HPDE6-E6E7 (cell line): ENCODE results near the gene ORAI2.

ENCODE experiments used
- DNase-seq: peaks from one replicate; pipeline ENCODE4 v3.0.0; 2011; ENCODE audit warnings: missing footprints; ENCODE audit errors: extremely low spot score

Gene ORAI2

DNA sequence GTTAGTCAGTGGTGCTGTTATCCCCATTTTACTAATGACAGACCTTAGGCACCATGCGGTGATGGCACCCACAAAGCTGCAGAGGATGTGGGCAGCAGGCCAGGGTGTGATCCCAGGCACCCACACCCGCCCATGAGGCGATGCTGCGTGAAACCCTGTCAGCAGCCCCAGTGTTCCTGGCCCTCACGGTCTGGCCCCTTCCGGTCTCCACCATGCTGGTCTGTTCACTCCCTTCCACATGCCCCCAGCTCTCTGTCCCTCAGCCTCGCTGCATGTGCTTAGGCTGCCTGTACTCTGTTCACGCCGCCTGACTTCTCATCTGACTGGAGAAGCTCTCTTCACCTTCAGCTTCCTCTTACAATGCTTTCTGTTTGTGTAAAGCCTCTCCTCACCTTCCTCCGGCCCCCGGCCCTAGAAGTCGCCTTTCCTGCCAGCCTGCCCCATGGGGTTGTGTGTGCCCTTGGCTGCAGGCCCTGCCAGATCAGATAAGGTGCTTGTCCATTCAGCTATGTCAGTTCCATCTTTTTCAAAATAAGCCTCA is 17.6 kb upstream of the ORAI2 start:
- no peak for DNase-seq

DNA sequence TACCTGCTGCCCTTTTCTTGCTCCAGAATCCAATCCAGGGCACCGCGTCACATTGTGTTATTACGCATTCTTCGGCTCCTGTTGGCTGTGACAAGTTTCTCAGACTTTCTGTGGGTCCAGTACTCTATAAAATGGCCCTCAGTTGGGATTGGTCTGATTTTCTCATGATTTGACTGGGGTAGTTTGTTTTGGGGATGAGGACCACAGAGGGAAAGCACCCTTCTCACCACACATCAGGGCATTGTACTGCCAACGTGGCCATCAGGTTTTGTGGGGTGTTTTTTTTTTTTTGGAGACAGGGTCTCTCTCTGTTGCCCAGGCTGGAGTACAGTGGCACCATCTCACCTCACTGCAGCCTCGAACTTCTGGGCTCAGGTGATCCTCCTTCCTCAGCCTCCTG is 17.0 kb upstream of the ORAI2 start:
- DNase-seq = no peak

DNA sequence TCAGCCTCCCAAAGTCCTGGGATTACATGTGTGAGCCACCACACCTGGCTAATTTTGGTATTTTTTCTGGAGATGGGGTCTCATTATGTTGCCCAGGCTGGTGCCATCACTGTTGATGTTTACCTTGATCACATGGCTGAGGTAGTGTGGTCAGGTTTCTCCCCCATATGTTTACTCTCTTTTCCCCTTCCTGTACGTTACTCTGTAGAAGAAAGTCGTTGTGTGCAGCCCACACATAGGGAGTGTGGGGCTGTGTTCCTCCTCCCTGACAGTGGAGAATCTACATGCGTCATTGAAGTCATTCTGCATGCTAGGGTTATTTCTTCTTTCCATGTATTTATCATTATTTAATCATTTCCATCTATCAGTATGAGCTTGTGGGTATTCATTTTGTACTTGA is 16.3 kb upstream of the ORAI2 start:
- DNase-seq = no peak

DNA sequence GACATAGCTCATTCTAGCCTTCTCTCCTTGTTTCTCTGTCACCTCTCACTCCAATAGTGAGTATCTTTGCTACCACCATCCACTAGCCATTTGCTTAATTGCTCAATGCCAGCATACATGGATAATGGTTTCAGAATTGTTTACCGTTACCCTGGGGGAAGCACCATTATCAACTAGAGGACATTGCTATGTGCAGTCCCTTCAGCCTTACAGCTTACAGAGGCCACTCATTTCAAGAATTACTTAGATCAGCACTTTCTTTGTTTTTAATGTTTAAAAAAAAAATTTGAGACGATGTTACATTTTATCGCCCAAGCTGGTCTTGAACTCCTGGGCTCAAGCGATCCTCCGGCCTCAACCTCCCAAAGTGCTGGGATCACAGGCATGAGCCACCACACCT is 14.8 kb upstream of the ORAI2 start:
- no peak for DNase-seq

DNA sequence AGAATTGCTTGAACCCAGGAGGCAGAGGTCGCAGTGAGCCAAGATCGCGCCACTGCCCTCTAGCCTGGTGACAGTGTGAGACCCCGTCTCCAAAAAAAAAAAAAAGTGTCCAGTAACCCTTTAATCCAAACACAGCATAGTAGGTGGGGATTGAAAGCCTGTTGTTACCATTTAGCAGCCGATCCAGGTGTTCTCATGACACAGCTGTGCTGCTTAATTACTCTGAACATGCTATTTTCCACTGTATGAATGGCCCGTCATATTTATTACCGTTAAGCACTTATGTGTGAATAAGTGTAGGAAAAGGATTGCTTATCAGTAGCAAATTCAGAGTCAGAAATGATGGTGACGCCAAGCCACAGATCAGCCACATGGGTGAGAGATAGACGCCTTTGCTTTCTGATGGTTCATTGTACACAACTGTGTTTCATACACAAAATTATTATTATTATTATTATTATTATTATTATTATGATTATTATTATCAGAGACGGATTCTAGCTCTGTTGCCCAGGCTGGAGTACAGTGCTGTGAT is 11.6 kb upstream of the ORAI2 start:
- no peak for DNase-seq

DNA sequence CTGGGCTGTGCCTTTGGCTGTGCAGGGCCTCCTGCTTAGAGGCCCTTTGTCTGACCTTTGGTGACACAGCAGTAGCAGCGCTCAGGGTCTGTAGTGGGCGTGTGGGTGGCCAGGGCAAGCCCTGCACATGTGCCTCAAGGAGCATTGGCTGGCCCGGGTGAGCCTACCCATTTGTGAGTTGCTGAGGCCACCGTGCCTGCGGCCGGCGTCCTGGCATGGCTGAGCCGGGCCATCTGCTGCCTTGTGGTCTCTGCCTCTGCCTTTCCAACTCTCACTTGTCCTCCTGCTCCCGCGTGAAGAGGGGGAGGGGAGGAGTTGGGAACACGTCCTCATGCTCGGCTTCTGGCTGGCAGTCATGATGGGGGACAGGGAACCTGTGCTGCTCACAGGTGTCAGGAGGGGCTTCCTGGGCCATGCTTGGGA is 9.2 kb upstream of the ORAI2 start:
- no peak for DNase-seq

DNA sequence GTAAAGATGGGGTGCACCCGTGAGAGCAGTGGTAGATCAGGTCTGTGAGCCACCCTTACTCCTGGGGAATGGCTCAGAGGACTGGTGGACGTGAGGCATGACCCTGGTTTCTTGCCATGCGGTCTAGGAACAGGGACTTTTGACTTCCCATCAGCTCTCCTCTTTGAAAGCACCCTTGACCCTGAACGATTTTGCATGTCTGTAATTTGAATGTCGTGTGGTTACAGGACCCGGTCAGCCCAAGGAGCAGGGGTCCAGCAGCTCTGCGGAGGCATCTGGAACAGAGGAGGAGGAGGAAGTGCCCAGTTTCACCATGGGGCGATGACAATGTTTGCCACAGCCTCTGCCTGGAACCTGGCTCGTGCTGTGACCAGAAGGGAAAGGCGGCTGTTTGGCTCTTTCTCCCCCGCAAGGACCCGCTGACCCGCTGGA is 8.6 kb upstream of the ORAI2 start:
- DNase-seq = no peak

DNA sequence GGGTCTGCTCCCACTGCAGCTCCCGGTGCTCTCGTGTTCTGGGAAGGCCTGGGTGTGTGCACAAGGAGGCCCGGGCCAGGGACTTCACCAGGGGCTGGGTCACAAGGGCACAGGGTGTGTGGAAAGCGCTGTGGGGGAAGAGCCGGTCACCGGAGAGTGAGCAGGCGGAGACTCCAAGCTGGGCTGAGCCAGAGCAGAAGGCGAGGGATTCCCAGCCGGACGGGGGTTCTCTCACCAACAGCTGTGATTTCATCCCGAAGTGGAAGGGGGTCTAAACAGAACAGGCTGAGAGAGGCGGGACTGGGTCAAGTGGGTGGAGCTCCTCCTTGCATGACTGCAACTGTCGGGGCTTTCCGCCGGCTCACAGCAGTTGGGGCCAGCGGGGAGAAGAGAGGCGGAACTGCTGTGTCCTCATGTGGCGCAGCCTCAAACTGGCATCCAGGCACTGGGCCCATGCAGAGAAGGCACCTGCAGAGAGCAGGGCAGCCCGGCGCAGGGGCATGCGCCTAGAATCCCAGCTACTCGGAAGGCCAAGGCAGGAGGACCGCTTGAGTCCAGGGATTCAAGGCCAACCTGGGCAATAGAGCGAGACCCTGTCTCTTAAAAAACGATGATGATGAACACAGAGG is 7.6 kb upstream of the ORAI2 start:
- DNase-seq = no peak

DNA sequence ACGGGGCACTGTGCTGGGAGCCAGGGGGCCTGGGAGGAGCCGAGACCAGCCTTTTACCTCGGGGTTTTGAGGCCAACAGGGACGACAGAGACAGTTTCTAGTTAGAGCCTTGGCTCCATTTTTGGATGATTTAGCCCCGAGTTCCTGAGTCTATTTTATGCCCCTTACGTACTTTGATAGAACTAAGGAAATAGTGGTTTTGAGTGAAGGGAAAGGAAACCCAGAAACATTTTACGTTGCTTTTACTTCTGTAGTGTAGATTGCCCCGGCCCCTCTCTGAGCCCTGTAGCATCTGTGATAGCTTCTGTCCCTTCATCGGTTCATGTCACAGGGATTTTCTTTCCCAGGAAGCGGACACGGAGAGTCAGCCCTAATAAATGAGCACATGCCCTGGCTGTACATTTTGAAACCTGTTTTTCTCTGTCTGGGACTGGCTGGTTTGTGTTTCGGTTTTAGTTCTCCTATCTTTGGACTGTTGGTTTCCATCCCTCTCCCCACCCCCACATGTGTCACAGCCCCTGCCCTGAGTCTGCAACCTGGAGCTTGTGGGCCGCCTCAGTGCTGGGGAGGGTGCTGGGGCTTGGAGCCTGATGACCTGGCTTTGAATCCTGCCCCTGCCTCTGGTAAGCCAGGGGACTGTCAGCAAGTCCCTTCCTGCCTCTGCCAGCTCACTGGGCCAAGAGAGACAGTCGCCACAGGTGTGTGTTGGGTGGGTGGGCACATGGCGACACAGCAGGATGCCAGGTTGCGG is 6.9 kb upstream of the ORAI2 start:
- no peak for DNase-seq

DNA sequence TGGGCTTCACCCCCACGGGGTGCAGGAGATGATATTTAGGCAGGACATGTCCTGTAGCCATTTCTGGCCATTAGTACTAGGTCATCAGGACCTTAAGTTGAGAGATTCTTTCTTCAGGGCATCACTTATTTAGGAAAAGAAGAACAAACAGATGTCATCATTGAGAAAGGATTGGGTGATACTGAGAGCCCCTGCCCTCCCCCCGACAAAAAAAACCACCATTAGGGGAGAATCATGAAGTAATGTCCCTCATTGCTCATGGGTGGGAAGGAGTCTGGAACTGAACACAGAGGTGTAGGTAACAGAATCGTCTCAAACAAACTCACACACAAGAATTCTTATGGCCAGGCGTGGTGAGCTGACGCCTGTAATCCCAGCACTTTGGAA is 6.4 kb upstream of the ORAI2 start:
- no peak for DNase-seq

DNA sequence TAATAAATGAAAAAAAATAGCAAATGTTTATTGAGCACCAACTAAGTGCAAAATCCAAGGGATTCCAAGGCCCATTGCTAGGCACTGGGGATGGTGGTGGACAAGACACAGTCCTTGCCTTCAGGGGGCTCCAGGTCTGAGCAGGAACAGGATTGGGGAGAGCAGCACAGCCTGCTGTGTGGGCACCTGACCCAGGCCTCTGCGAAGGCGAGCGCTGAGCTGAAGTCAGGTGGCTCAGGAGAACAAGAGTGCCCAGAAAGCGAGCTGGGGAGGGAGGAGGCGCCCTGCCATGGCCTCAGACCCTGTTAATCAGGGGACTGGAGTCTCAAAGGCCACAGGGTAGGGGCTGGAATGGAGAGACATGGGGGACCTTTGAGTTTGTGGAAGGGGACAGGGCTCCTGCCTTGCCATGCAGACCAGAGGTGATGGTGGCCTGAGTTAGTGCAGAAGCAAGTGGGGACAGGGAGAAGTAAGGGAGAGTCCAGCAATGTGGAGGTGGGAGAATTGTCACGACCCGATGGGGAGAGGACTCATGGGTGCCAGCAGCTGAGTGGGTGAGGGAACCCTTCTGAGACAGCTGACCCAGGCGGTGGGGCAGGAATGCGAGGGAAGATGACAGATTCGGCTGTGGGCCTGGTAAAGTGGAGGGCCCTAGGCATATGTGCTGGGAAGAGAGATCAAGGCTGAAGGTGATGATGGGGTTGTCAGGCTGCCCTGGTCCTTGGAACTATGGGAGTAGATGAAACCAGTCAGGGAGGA is 4.1 kb upstream of the ORAI2 start:
- no peak for DNase-seq

DNA sequence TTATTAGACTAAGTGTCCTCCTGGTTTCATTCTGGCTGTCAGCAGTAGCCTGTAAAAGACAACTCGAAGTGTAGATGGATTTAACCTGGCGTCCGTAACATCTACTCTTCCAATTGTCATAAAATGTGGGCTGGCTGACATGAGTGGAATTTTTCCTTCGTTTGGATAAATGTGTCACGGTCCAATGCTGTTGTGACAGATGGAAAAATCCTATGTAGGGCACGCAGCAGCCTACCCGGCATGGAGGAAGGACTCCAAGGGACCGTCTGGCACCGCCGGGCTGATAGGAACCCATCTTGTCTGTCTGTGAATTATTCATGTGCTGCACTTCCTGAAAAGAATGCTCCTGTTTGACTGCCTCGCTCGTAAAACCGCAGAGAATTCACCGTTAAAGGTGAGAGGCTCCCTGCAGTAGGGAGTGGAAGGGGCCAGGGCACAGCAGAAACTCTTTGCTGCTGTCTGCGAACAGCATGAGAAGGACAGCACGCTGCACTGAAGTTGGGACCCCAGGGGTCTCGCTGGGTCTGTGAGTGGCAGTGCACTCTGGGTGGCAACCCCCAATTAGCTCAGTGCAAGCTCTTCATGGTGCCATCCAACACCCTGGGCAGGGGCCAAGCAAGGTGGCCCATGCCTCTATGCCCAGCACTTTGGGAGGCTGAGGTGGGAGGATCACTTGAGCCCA is 1.6 kb upstream of the ORAI2 start:
- DNase-seq = no peak

DNA sequence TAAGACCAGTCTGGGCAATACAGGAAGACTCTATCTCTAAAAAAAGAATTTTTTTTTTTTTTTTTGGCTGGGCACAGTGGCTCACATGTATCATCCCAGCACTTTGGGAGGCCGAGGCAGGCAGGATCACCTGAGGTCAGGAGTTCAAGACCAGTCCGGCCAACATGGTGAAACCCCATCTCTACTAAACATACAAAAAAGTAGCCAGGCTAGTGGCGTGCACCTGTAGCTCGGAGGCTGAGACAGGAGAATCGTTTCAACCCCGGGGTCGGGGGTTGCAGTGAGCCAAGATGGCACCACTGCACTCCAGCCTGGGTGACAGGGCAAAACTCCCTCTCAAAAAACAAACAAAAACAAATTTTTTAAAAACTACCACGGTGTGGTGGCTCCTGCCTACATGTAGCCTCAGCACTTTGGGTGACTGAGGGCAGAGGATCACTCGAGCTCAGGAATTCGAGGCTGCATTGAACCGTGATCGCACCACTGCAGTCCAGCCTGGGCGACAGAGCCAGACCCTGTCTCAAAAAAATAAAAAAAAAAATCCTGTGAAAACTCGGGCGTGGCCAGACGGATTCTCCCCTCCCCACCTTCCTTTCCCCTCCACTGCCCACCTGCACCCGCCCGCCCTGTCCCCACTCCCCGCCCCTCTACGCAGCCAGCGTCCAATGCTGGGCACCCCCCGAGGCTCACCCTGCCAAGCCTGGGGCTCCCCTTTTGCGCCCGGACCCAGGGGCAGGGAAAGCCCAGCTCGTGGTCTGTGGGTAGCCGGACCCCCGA is 745 bp upstream of the ORAI2 start:
- no peak for DNase-seq

DNA sequence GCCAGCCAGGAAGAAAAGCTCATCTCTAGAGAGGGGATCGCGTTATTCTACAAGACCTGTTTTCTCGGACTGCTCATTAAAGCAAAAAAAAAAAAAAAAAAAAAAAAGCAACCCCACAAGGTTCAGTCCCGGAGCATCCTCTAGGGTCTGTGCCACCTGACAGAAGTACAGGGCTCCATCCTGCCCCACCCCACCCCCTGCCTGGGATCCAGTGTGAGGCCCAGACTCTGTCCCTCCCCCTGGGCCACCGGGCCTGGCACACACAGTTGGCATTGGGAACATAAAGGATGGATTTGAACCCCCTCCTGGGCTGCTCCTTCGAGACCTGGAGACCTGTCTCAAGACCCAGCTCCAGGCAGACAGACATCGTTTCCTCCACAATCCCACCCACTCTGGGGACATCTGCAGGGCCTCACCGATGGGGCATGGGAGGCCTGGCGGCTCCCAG is 688 bp downstream of the ORAI2 start:
- DNase-seq = no peak

DNA sequence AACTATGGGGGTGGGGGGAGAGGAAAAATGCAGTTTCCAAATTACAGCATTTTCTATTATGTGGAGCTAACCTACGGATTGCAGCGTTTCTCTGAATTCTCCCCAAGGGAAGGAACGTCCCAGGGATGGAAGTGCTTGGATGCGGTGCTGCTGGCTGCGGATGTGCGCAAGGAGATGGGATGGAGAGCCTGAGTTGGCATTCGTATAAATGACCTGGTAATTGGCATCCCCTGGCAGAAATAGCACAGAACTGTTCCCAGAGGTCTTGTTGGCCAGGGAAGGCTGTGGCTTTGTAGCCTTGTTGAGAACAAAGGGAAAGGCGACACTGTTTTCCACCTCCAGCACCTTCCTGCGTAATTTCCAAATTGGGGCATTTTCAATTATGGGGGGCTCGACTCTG is 2.7 kb downstream of the ORAI2 start:
- no peak for DNase-seq

DNA sequence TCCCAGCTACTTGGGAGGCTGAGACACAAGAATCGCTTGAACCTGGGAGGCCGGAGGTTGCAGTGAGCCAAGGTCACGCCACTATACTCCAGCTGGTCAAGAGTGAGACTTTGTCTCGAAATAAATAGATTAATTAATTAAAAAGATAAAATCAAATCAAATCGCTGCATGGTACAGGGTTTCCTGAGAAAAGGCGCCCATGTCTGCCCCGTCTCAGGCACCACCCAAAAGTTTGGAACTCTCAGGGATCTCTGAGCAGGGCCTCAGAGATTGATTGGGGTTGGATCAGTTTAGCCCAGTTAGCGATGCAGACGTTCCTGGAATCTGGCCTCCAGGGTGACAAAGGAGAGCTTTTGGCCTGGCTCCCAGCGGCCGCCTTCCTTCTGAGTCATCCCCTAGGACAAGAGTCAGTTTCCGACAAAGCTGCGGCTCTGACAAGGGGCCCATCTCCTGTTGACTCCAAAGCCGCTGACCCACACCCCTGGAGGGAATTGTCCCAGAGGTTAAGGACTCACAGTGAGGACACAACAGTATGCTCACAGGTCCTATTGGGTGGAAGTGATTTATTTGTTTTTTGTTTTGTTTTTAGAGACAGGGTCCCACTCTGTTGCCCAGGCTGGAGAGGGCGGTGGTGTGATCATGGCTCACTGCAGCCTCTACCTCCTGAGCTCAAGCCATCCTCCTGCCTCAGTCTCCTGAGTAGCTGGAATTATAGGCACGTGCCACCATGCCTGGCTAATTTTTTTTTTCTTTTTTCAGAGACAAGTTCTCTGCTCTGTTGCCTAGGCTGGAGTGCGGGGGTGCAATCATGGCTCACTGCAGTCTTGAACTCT is 6.8 kb downstream of the ORAI2 start:
- peak; percentile 88 for DNase-seq

DNA sequence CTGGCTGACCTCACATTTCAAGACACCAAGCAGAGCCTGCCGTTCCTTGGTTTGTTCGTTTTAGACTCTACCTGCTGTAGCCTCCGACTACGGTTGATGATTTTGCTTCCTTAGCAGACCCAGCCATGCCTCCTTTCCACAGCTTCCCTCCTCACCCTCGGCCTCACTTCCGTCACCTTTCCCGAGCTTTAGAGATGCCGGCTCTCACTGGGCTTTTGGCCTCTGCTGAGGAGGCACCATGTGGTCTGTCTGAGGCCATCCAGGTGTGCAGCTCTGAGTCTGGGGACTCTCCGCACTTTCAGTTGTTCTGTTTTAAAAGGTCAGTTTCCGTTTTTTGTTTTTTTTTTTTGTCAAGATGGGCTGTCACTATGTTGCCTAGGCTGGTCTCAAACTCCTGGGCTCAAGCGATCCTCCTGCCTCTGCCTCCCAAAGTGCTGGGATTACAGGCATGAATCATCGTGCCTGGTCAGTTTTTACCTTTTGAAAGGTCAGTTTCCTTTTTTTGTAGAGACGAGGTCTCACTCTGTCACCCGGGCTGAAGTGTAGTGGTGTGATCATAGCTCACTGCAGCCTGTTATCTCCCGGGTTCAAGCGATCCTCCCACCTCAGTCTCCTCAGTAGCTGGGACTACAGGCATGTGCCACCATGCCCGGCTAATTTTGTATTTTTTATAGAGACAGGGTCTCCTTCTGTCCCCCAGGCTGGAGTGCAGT is 11.7 kb downstream of the ORAI2 start:
- DNase-seq = no peak

DNA sequence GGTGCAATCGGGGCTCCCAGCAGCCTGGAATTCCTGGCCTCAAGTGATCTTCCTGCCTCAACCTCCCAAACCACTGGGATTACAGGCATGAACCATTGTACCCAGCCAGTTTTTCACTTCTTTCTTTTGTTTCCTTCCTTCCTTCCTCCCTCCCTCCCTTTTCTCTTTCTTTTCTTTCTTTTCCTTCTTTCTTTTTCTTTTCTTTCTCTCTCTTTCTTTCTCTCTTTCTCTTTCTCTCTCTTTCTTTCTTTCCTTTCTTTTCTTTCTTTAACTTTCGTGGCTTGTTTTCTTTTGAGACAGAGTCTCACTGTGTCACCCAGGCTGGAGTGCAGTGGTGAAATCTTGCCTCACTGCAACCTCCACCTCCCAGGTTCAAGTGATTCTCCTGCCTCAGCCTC is 12.3 kb downstream of the ORAI2 start:
- DNase-seq = no peak

DNA sequence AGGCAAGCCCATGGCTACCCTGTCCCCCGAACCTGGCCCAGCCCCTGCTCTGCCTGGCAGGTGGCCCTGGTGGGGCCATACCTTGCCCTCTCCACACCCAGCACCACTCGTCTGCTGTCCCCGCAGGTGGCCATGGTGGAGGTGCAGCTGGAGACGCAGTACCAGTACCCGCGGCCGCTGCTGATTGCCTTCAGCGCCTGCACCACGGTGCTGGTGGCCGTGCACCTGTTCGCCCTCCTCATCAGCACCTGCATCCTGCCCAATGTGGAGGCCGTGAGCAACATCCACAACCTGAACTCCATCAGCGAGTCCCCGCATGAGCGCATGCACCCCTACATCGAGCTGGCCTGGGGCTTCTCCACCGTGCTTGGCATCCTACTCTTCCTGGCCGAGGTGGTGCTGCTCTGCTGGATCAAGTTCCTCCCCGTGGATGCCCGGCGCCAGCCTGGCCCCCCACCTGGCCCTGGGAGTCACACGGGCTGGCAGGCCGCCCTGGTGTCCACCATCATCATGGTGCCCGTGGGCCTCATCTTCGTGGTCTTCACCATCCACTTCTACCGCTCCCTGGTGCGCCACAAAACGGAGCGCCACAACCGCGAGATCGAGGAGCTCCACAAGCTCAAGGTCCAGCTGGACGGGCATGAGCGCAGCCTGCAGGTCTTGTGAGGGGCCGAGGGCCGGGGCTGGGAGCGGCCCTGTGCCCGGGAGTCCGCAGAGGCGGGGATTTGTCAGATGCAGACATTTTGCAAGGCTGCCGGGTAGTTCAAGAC is 13.2 kb downstream of the ORAI2 start:
- DNase-seq = no peak
